HG03097 (cell line): ENCODE measurements around the gene ZBED4.

Experiments used
- ATAC-seq: cut with Tn5 transposase; IDR thresholded peaks from one replicate; pipeline ENCODE4 v1.9.1; 2021; ENCODE audit not compliant: unreplicated experiment, low FRiP score

The ZBED4 gene

GRCh38 chr22:49825944-49826602 lies 27.6 kb upstream of the ZBED4 start:
- ATAC-seq, result no peak

- ATAC-seq, result no peak
These were observed 26.9 kb upstream of the ZBED4 start for GRCh38 chr22:49826603-49827270.

GRCh38 chr22:49827271-49827852 lies 26.3 kb upstream of the ZBED4 start:
- no peak for ATAC-seq

GRCh38 chr22:49827853-49828598 lies 25.6 kb upstream of the ZBED4 start, which contains the start of gene BRD1:
BRD1 (minus strand) TSS chr22:49827873; CDS start chr22:49824317, 3,556 bp downstream.
- ATAC-seq, result no peak

GRCh38 chr22:49828599-49828965 lies 25.1 kb upstream of the ZBED4 start:
- no peak for ATAC-seq

GRCh38 chr22:49829044-49829853 lies 24.4 kb upstream of the ZBED4 start:
- ATAC-seq, result no peak

GRCh38 chr22:49833340-49834007 lies 20.2 kb upstream of the ZBED4 start:
- no peak for ATAC-seq

GRCh38 chr22:49838771-49839717 lies 14.6 kb upstream of the ZBED4 start:
- ATAC-seq, result no peak

GRCh38 chr22:49845241-49845640 lies 8.4 kb upstream of the ZBED4 start:
- no peak for ATAC-seq

GRCh38 chr22:49845666-49846459 lies 7.8 kb upstream of the ZBED4 start:
- no peak for ATAC-seq

- ATAC-seq, result no peak
These were observed 5.6 kb upstream of the ZBED4 start for GRCh38 chr22:49847751-49848689.

- ATAC-seq, result no peak
These were observed 4.9 kb upstream of the ZBED4 start for GRCh38 chr22:49848690-49849160.

- no peak for ATAC-seq
These were observed 4.3 kb upstream of the ZBED4 start for GRCh38 chr22:49849161-49850020.

GRCh38 chr22:49850021-49850911 lies 3.4 kb upstream of the ZBED4 start:
- no peak for ATAC-seq
